CD14-positive monocyte (primary cell): ENCODE measurements around the gene ZNF20. TPM values are rescaled to one million over a fixed set of nuclear protein-coding genes. Genes with fewer than 3 reads are reported as not detected.

ENCODE experiments used
- DNase-seq, 3 donors: peaks; one replicate each; pipeline ENCODE4 v3.0.0-alpha.2; 2011 to 2022
- H2AFZ ChIP-seq: 2 replicates; pipeline ENCODE4 v1.6.0; 2012; ENCODE audit warnings: mild to moderate bottlenecking, low read depth, low read length, inconsistent platforms; ENCODE audit not compliant: insufficient read depth, poor library complexity, severe bottlenecking
- H3K27ac ChIP-seq, 2 donors: 1 replicate in 1 of 2; 2 replicates in 1 of 2; pipeline ENCODE4 v1.5.1; 2012 to 2013; ENCODE audit warnings: low read length in 2 of 2, control low read depth in 1 of 2, inconsistent platforms in 1 of 2, low read depth in 1 of 2, mild to moderate bottlenecking in 1 of 2
- H3K27me3 ChIP-seq, 2 donors: one replicate each; pipeline versions ENCODE4 v1.6.0 to v1.6.1; 2011 to 2013; ENCODE audit warnings: low read length in 2 of 2; ENCODE audit not compliant: control insufficient read depth in 2 of 2, insufficient read depth in 2 of 2
- H3K36me3 ChIP-seq, 2 donors: replicated peaks in 1 of 2; 1 replicate in 1 of 2; 2 replicates in 1 of 2; pipeline versions ENCODE4 v1.5.1 to v1.6.1; 2012 to 2013; ENCODE audit warnings: low read length in 2 of 2, control low read depth in 1 of 2, inconsistent platforms in 1 of 2, mild to moderate bottlenecking in 1 of 2; ENCODE audit not compliant: insufficient read depth in 2 of 2, control insufficient read depth in 1 of 2
- H3K4me1 ChIP-seq, 2 donors: 1 replicate in 1 of 2; 2 replicates in 1 of 2; pipeline versions ENCODE4 v1.5.1 to v1.6.1; 2012 to 2013; ENCODE audit warnings: low read length in 2 of 2, control low read depth in 1 of 2, inconsistent platforms in 1 of 2, mild to moderate bottlenecking in 1 of 2, moderate library complexity in 1 of 2; ENCODE audit not compliant: insufficient read depth in 2 of 2, control insufficient read depth in 1 of 2
- H3K4me2 ChIP-seq: replicated peaks from 2 replicates; pipeline ENCODE3; 2012; ENCODE audit warnings: low read length, moderate library complexity, mild to moderate bottlenecking; ENCODE audit not compliant: poor library complexity, severe bottlenecking; ENCODE audit errors: extremely low read depth
- H3K4me3 ChIP-seq, 3 experiments: fragments of 200-600 bp in 1 of 3; sonication (generic) in 1 of 3; replicated peaks in 1 of 3; 1 replicate in 2 of 3; 2 replicates in 1 of 3; pipeline ENCODE4 v1.5.1; 2011 to 2013; ENCODE audit warnings: low read length in 3 of 3, mild to moderate bottlenecking in 3 of 3, control low read depth in 2 of 3, low read depth in 2 of 3, inconsistent platforms in 1 of 3, moderate library complexity in 1 of 3
- H3K79me2 ChIP-seq: 2 replicates; pipeline ENCODE4 v1.6.0; 2012; ENCODE audit warnings: mild to moderate bottlenecking, control low read depth, inconsistent platforms, low read length, moderate library complexity; ENCODE audit not compliant: insufficient read depth
- H3K9ac ChIP-seq: 2 replicates; pipeline ENCODE4 v1.6.0; 2017; ENCODE audit warnings: low read length, mild to moderate bottlenecking; ENCODE audit not compliant: insufficient read depth, poor library complexity, severe bottlenecking
- H3K9me3 ChIP-seq, 2 donors: replicated peaks in 1 of 2; 1 replicate in 1 of 2; 2 replicates in 1 of 2; pipeline versions ENCODE4 v1.5.1 to v1.6.1; 2012 to 2013; ENCODE audit warnings: low read length in 2 of 2, control low read depth in 1 of 2; ENCODE audit not compliant: control insufficient read depth in 1 of 2, insufficient read depth in 1 of 2
- H4K20me1 ChIP-seq: 2 replicates; pipeline ENCODE4 v1.6.0; 2012; ENCODE audit warnings: mild to moderate bottlenecking, low read length, control low read depth, moderate library complexity; ENCODE audit not compliant: insufficient read depth
- H3K27ac Mint-ChIP-seq, 7 donors: one replicate each; pipeline ENCODE4 v1.8.0; 2020; ENCODE audit warnings: mild to moderate bottlenecking in 7 of 7, mixed read lengths in 7 of 7, moderate library complexity in 6 of 7, inconsistent platforms in 2 of 7
- H3K27me3 Mint-ChIP-seq, 3 donors: one replicate each; pipeline ENCODE4 v1.8.0; 2021 to 2022; ENCODE audit warnings: low read depth in 3 of 3, mild to moderate bottlenecking in 3 of 3, mixed read lengths in 3 of 3, moderate library complexity in 3 of 3, inconsistent platforms in 1 of 3
- H3K36me3 Mint-ChIP-seq, 2 donors: one replicate each; pipeline ENCODE4 v1.8.0; 2020; ENCODE audit warnings: mixed read lengths in 2 of 2, inconsistent platforms in 1 of 2, mild to moderate bottlenecking in 1 of 2
- H3K4me1 Mint-ChIP-seq: one replicate; pipeline ENCODE4 v1.8.0; 2020; ENCODE audit warnings: mild to moderate bottlenecking, mixed read lengths
- H3K4me3 Mint-ChIP-seq, 2 donors: one replicate each; pipeline ENCODE4 v1.8.0; 2020; ENCODE audit warnings: mild to moderate bottlenecking in 2 of 2, mixed read lengths in 2 of 2, moderate library complexity in 1 of 2
- H3K9me3 Mint-ChIP-seq, 7 donors: one replicate each; pipeline ENCODE4 v1.8.0; 2020 to 2022; ENCODE audit warnings: mixed read lengths in 7 of 7, mild to moderate bottlenecking in 6 of 7, moderate library complexity in 6 of 7, inconsistent platforms in 2 of 7
- WGBS: methylation state at CpG from one replicate; pipeline ENCODE4 v1.1.5; 2013; ENCODE audit warnings: missing lambda C conversion rate; ENCODE audit not compliant: insufficient coverage; 5-methylcytosine and 5-hydroxymethylcytosine counted together
- intact Hi-C, 2 donors: fragments of 100-400 bp; cut with micrococcal nuclease; formaldehyde crosslinking; loops; one replicate each; pipeline versions ENCODE4 v1.15.0 to v1.15.1; 2023
- polyA plus RNA-seq, 3 donors: library from polyadenylated mRNA; depleted of rRNA in 1 of 3; unstranded in 2 of 3; stranded (reverse) in 1 of 3; fragments of 300-500 nt in 2 of 3; fragments of >200 nt in 1 of 3; fragmentation: Illumina TruSeq in 2 of 3; gene quantifications; 1 replicate in 2 of 3; 2 replicates in 1 of 3; pipeline ENCODE4 v1.2.3, GENCODE V29; 2012 to 2021
- TF ChIP-seq, protein P1 (sequence below): fragments of 200-600 bp; IDR thresholded peaks from one replicate; pipeline ENCODE4 v1.8.0; 2022; ENCODE audit warnings: antibody characterized with exemption, mild to moderate bottlenecking

ZNF20 gene
- polyA plus RNA-seq, 3 donors: 0.86 to 2.6 (median 1.3) TPM

DNA sequence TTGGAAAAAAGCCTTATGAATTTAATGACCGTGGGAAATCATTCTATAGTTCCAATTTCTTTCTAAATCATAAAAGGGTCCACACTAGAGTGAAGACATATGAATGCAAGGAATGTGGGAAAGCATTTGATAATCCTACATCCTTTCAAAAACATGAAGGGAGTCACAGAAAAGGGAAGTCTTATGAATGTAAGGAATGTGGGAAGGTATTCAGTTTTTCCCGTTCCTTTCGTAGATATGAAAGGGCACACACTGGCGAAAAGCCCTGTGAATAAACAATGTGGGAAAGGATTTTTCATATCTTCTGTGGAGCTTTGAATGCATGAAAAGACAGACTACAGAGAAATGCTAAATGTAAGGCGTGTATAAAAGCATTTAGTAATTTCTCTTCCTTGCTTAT is 27.0 kb downstream of the ZNF20 start:
- Histone ChIP-seq H3K4me1 (no peaks in the 10 kb centered on the region), H3K9ac (no peak overlapping the region), H3K4me3 (peak overlapping the region in 1 of 3 experiments; percentile 10), H3K4me2 (no peak overlapping the region), H2AFZ (no peak overlapping the region), H3K36me3 (peaks cover 12 to 50% of the 10 kb centered on the region in 2 donors), H3K79me2 (no peaks in the 10 kb centered on the region), H3K27me3 (no peaks in the 10 kb centered on the region), H3K9me3 (peaks cover 67 to 94% of the 10 kb centered on the region in 2 donors), H4K20me1 (no peaks in the 10 kb centered on the region), H3K27ac (no peak overlapping the region)
- WGBS: 100% methylated on average over 3 of the region's 5 CpGs
- Mint-ChIP-seq H3K9me3 (peaks cover 50 to 93% (median 83%) of the 10 kb centered on the region in 7 donors), H3K36me3 (peaks cover 27 to 52% of the 10 kb centered on the region in 2 donors), H3K4me3 (no peak overlapping the region), H3K4me1 (no peaks in the 10 kb centered on the region), H3K27ac (no peak overlapping the region), H3K27me3 (peaks cover 0 to 1% (median 0%) of the 10 kb centered on the region in 3 donors)
- TF ChIP-seq, protein P1, sequence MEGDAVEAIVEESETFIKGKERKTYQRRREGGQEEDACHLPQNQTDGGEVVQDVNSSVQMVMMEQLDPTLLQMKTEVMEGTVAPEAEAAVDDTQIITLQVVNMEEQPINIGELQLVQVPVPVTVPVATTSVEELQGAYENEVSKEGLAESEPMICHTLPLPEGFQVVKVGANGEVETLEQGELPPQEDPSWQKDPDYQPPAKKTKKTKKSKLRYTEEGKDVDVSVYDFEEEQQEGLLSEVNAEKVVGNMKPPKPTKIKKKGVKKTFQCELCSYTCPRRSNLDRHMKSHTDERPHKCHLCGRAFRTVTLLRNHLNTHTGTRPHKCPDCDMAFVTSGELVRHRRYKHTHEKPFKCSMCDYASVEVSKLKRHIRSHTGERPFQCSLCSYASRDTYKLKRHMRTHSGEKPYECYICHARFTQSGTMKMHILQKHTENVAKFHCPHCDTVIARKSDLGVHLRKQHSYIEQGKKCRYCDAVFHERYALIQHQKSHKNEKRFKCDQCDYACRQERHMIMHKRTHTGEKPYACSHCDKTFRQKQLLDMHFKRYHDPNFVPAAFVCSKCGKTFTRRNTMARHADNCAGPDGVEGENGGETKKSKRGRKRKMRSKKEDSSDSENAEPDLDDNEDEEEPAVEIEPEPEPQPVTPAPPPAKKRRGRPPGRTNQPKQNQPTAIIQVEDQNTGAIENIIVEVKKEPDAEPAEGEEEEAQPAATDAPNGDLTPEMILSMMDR: no peak
- intact Hi-C loops: no loop called here
- DNase-seq: no peak

DNA sequence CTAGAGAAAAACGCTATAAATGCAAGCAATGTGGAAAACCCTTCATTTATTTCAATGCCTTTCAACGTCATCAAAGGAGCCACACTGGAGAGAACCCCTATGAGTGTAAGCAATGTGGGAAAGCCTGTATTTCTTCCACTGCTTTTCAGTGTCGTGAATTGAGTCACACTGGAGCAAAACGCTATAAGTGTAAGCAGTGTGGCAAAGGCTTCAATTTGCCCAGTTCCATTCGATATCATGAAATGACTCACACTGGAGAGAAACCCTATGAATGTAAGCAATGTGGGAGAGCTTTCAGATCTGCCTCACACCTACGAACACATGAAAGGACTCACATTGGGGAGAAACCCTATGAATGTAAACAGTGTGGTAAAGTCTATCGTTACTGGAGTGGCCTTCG is 27.4 kb downstream of the ZNF20 start:
- Histone ChIP-seq H3K36me3 (peaks cover 12 to 50% of the 10 kb centered on the region in 2 donors), H4K20me1 (no peaks in the 10 kb centered on the region), H2AFZ (no peak overlapping the region), H3K4me1 (no peaks in the 10 kb centered on the region), H3K9me3 (peaks cover 67 to 97% of the 10 kb centered on the region in 2 donors), H3K4me3 (peak overlapping the region in 1 of 3 experiments; percentile 10), H3K9ac (no peak overlapping the region), H3K27me3 (no peaks in the 10 kb centered on the region), H3K79me2 (no peaks in the 10 kb centered on the region), H3K4me2 (no peak overlapping the region), H3K27ac (no peak overlapping the region)
- peaks cover 47 to 92% (median 80%) of the 10 kb centered on the region in 7 donors for H3K9me3 Mint-ChIP-seq
- TF ChIP-seq, protein P1: no peak
- no peak overlapping the region for H3K27ac Mint-ChIP-seq
- 100% methylated on average over 2 of the region's 8 CpGs for WGBS
- intact Hi-C loops: no loop called here
- peaks cover 0 to 1% (median 0%) of the 10 kb centered on the region in 3 donors for H3K27me3 Mint-ChIP-seq
- peaks cover 27 to 52% of the 10 kb centered on the region in 2 donors for H3K36me3 Mint-ChIP-seq
- no peak for DNase-seq
- H3K4me3 Mint-ChIP-seq: no peak overlapping the region
- no peaks in the 10 kb centered on the region for H3K4me1 Mint-ChIP-seq
